ENCODE measurements around the gene VEZT.

The VEZT gene

GRCh38 chr12:95277139-95277538, 59.5 kb downstream of the VEZT start:
- Histone ChIP-seq H3K36me3 (ENCODE audit: insufficient read depth, low read length) (peaks cover 57% of the 10 kb centered on the region), H3K9me3 (ENCODE audit: low read length) (no peaks in the 10 kb centered on the region), H3K4me1 (ENCODE audit: insufficient read depth, low read length, severe bottlenecking) (no peaks in the 10 kb centered on the region), H3K9me2 (ENCODE audit: low read depth, low read length) (no peaks in the 10 kb centered on the region), H3F3A (ENCODE audit: insufficient read depth, low read length) (no peaks in the 10 kb centered on the region), H3K4me2 (ENCODE audit: low read length) (no peak overlapping the region), H3K9ac (ENCODE audit: low read length) (no peak overlapping the region), H3K27ac (ENCODE audit: low read depth, low read length, poor library complexity, severe bottlenecking) (no peak overlapping the region), H2AFZ (ENCODE audit: low read length) (no peak overlapping the region), H3K27me3 (ENCODE audit: insufficient read depth, low read length) (no peaks in the 10 kb centered on the region), H3K4me3 (ENCODE audit: low read depth, low read length, poor library complexity, severe bottlenecking) (no peak overlapping the region), H3K79me2 (ENCODE audit: insufficient read depth, low read length) (no peaks in the 10 kb centered on the region), H4K20me1 (ENCODE audit: insufficient read depth, low read length) (no peaks in the 10 kb centered on the region)
- no peak for TF ChIP-seq EZH2 (IDR thresholded peaks at IDR 0.05; ENCODE audit: borderline replicate concordance, low read length)

DNA sequence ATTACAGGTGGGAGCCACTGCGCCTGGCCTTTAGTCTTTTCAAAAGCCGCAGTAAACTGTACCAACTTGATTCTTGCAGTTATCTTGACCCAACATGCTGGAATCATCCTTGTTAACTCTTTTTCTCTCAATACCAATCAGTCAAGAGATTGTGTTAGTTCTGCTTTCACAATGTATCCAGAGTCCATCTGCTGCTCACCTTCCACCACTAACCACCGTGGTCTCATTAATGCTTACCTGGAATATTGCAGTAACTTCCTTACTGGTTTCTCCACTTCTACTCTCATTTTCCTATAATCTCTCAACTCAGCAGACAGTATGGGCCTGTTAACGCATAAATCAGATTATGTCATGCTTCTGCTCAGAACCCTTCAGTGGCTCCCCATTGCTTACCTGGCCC, 62.2 kb downstream of the VEZT start:
- Histone ChIP-seq H2AFZ (ENCODE audit: low read length) (no peak overlapping the region), H3K4me3 (ENCODE audit: low read depth, low read length, poor library complexity, severe bottlenecking) (no peak overlapping the region), H3K9ac (ENCODE audit: low read length) (no peak overlapping the region), H3K27ac (ENCODE audit: low read depth, low read length, poor library complexity, severe bottlenecking) (no peak overlapping the region), H3K9me2 (ENCODE audit: low read depth, low read length) (no peaks in the 10 kb centered on the region), H3K79me2 (ENCODE audit: insufficient read depth, low read length) (no peaks in the 10 kb centered on the region), H3K27me3 (ENCODE audit: insufficient read depth, low read length) (no peaks in the 10 kb centered on the region), H3K4me2 (ENCODE audit: low read length) (no peak overlapping the region), H3K36me3 (ENCODE audit: insufficient read depth, low read length) (peaks cover 60% of the 10 kb centered on the region), H3K9me3 (ENCODE audit: low read length) (no peaks in the 10 kb centered on the region), H3F3A (ENCODE audit: insufficient read depth, low read length) (no peaks in the 10 kb centered on the region), H3K4me1 (ENCODE audit: insufficient read depth, low read length, severe bottlenecking) (no peaks in the 10 kb centered on the region), H4K20me1 (ENCODE audit: insufficient read depth, low read length) (no peaks in the 10 kb centered on the region)
- TF ChIP-seq, protein P1, sequence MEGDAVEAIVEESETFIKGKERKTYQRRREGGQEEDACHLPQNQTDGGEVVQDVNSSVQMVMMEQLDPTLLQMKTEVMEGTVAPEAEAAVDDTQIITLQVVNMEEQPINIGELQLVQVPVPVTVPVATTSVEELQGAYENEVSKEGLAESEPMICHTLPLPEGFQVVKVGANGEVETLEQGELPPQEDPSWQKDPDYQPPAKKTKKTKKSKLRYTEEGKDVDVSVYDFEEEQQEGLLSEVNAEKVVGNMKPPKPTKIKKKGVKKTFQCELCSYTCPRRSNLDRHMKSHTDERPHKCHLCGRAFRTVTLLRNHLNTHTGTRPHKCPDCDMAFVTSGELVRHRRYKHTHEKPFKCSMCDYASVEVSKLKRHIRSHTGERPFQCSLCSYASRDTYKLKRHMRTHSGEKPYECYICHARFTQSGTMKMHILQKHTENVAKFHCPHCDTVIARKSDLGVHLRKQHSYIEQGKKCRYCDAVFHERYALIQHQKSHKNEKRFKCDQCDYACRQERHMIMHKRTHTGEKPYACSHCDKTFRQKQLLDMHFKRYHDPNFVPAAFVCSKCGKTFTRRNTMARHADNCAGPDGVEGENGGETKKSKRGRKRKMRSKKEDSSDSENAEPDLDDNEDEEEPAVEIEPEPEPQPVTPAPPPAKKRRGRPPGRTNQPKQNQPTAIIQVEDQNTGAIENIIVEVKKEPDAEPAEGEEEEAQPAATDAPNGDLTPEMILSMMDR (IDR thresholded peaks at IDR 0.05; ENCODE audit: low read length): no peak
- TF ChIP-seq EZH2 (IDR thresholded peaks at IDR 0.05; ENCODE audit: borderline replicate concordance, low read length): no peak

DNA sequence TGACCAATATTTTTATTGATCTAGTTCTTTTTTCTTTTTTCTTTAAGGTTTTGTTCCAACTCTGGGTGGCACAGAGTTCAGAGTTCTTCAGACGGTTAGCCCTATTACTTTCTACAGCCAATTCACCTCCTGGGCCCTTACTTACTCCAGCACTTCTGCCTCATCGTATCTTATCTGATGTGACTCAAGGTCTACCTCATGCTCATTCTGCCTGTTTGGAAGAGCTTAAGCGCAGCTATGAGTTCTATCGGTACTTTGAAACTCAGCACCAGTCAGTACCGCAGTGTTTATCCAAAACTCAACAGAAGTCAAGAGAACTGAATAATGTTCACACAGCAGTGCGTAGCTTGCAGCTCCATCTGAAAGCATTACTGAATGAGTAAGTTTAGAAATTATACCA, 64.7 kb downstream of the VEZT start:
- H3K79me2 ChIP-seq (ENCODE audit: insufficient read depth, low read length): no peaks in the 10 kb centered on the region
- no peaks in the 10 kb centered on the region for H3K27me3 ChIP-seq (ENCODE audit: insufficient read depth, low read length)
- H3K4me2 ChIP-seq (ENCODE audit: low read length): no peak overlapping the region
- no peaks in the 10 kb centered on the region for H3K4me1 ChIP-seq (ENCODE audit: insufficient read depth, low read length, severe bottlenecking)
- H3K9me3 ChIP-seq (ENCODE audit: low read length): no peaks in the 10 kb centered on the region
- H3K4me3 ChIP-seq (ENCODE audit: low read depth, low read length, poor library complexity, severe bottlenecking): no peak overlapping the region
- no peak overlapping the region for H3K27ac ChIP-seq (ENCODE audit: low read depth, low read length, poor library complexity, severe bottlenecking)
- no peaks in the 10 kb centered on the region for H4K20me1 ChIP-seq (ENCODE audit: insufficient read depth, low read length)
- H3F3A ChIP-seq (ENCODE audit: insufficient read depth, low read length): no peaks in the 10 kb centered on the region
- no peak overlapping the region for H3K9ac ChIP-seq (ENCODE audit: low read length)
- no peak overlapping the region for H2AFZ ChIP-seq (ENCODE audit: low read length)
- TF ChIP-seq, protein P1 (IDR thresholded peaks at IDR 0.05; ENCODE audit: low read length): no peak
- no peak for TF ChIP-seq EZH2 (IDR thresholded peaks at IDR 0.05; ENCODE audit: borderline replicate concordance, low read length)
- peaks cover 51% of the 10 kb centered on the region for H3K36me3 ChIP-seq (ENCODE audit: insufficient read depth, low read length)
- no peaks in the 10 kb centered on the region for H3K9me2 ChIP-seq (ENCODE audit: low read depth, low read length)

DNA sequence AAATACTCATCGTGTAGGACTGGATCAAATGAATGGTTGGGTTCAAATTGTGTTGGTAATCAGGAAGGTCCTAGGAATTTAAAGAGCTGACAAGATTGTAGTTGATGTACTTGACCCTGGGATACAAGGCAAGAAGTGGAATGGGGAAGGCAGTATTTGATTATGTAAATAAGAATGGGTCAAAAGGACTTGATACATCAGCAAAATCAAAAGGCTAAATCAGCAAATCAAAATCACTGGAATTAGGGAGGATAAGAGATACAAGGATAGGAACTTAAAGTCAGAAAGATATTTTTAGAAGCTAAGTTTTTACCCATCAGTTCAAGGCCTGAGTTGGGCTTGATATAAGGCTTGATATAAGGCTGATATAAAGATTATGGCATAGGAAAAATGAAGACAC, 65.8 kb downstream of the VEZT start:
- H3F3A ChIP-seq (ENCODE audit: insufficient read depth, low read length): no peaks in the 10 kb centered on the region
- H3K4me2 ChIP-seq (ENCODE audit: low read length): no peak overlapping the region
- H4K20me1 ChIP-seq (ENCODE audit: insufficient read depth, low read length): no peaks in the 10 kb centered on the region
- H3K4me1 ChIP-seq (ENCODE audit: insufficient read depth, low read length, severe bottlenecking): no peaks in the 10 kb centered on the region
- no peak overlapping the region for H3K4me3 ChIP-seq (ENCODE audit: low read depth, low read length, poor library complexity, severe bottlenecking)
- H3K9me3 ChIP-seq (ENCODE audit: low read length): no peaks in the 10 kb centered on the region
- no peaks in the 10 kb centered on the region for H3K79me2 ChIP-seq (ENCODE audit: insufficient read depth, low read length)
- no peak overlapping the region for H3K9ac ChIP-seq (ENCODE audit: low read length)
- no peak overlapping the region for H2AFZ ChIP-seq (ENCODE audit: low read length)
- H3K36me3 ChIP-seq (ENCODE audit: insufficient read depth, low read length): peaks cover 60% of the 10 kb centered on the region
- TF ChIP-seq EZH2 (IDR thresholded peaks at IDR 0.05; ENCODE audit: borderline replicate concordance, low read length): no peak
- TF ChIP-seq, protein P1 (IDR thresholded peaks at IDR 0.05; ENCODE audit: low read length): no peak
- H3K9me2 ChIP-seq (ENCODE audit: low read depth, low read length): no peaks in the 10 kb centered on the region
- no peaks in the 10 kb centered on the region for H3K27me3 ChIP-seq (ENCODE audit: insufficient read depth, low read length)
- no peak overlapping the region for H3K27ac ChIP-seq (ENCODE audit: low read depth, low read length, poor library complexity, severe bottlenecking)

Data from OCI-LY1 (cell line).